GM21367 (cell line): ENCODE measurements around the gene TSPEAR.
"Not testable (repeated sequence)": the region's sequence is repeated elsewhere in the genome, so short reads cannot be mapped to it uniquely, and the experiment has no call there.

Experiments
- ATAC-seq: cut with Tn5 transposase; IDR thresholded peaks from one replicate; pipeline ENCODE4 v1.9.1; 2021; ENCODE audit not compliant: unreplicated experiment

Gene TSPEAR

GRCh38 chr21:44592446-44593311 is 118.7 kb downstream of the TSPEAR start, which contains the start of gene KRTAP10-6:
Gene KRTAP10-6 (minus strand): TSS chr21:44592505. CDS start chr21:44592484, 21 bp downstream.
- ATAC-seq: no peak

GRCh38 chr21:44591801-44592130 is 119.6 kb downstream of the TSPEAR start:
- ATAC-seq: not testable (repeated sequence)

DNA sequence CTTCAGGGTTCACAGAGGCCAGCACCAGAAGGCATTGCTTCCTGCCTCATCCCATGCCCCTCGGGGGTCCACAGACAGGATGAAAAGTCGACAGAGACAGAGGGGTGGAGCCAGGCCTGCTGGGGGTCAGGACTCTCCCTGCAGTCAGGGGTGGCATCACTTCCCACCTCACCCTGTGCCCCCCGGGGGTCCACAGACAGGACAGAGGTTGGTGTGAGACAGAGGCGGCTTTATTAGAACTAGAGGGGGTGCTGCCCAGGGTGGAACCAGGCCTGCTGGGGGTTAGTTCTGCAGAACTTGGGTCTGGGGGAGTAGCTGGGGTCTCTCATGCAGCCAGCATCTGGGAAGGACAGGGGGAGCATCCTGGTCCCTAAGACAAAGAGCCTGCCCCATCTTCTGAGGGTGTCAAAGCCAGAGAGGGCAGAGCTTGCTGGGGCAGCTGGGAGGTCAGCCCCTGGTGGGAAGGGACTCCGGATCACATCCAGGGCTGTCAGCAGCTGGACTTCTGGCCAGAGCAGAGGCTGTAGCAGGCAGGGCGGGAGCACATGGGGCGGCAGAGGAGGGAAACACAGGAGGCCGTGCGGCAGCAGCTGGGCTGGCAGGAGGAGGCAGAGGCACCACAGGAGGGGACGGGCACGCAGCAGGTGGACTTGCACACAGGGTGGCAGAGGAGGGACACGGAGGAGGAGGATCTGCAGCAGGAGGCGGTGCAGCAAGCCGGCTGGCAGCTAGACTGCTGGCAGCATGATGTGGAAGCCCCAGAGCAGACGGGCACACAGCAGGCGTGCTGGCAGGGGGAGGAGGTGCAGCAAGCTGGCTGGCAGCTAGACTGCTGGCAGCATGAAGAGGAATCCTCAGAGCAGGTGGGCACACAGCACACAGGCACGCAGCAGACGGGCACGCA is 120.2 kb downstream of the TSPEAR start:
- ATAC-seq: not testable (repeated sequence)

DNA sequence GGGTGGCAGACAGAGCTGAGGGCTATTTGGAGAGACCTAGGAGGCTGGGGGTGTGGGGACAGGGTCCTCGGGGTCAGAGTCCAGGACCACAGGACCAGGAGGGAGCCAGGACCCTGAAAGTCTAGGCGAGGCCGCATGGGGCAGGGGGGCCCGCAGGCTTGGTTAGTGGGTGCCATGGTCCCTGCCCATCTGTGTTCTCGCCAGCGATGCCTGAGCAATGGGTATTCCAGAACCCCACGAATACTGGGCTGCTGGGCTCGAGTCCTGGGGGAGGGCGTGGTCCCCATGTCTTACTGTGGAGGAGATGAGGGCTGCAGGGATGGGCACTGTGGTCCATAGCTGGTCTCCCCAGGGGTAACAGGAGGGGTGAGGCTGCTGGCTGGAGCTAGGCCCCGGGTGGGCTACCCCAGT is 121.1 kb downstream of the TSPEAR start:
- ATAC-seq: no peak

DNA sequence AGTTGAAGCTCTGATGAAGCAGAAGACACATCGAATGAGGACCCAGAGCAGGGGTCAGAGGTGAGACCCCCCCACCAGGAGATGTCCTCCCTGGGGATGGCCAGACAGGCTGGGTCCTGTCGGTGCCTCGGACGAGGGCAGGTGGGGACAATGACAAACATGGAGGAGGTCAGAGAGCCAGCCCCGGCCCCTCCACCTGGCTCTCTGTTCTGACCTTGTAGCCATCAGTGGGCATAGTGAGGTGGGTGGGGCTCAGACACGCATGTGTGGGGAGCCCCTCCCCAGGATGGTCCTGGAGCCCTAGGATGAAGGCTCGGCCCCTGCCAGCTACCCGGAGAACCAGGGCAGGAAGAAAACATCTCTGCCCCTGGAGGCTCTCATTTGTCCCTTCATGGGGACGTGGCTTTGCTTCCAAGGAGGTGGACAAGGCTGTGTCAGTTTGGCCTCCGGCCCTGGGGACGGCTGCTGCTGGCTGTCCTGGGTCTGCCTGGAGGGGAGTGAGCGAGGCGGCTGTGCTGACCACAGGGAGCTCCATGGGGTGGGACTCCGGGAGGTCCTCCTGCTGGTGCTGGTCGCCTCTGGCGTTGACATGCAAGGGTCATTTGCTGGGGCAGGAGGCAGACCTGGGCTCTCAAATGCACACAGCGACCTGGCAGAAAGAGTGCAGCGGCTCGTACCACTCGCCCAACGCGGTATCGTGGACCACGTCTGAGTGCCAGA is 121.6 kb downstream of the TSPEAR start:
- ATAC-seq: no peak

DNA sequence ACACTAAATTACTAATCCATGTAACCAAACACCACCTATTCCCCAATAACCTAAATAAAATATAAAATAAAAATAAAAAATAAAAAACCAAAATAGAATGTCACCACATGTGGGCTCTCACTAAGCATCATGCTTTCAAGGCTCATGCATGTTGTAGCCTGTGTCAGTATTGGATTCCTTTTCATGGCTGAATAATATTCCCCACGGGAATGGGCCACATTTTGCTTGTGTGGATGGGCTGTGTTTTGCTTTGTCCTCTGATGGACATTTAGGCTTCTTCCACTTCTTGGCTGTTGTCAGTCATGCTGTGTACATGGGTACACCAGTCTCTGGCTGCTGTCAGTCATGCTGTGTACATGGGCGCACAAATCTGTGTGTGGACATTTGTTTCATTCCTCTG is 122.3 kb downstream of the TSPEAR start:
- no peak for ATAC-seq

DNA sequence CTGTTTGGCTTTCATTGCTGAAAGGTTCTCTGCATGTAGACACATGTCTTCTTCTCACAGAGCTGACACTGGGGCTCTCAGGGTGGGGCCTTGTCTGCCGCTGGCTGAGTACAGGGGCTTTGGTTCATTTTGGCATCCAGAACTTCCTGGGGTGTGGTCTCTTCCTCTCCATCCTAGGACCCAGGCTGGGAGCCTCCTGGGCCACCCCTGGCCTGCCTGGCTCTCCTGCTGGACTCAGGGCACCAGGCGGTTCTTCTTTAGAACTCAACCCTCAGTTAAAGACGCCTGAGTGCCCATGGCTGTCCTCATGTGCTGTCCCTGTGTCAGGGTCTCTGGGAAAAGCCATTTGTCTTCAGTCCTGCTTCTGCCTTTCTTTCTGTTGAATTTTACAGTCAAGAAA is 125.5 kb downstream of the TSPEAR start:
- ATAC-seq: no peak

DNA sequence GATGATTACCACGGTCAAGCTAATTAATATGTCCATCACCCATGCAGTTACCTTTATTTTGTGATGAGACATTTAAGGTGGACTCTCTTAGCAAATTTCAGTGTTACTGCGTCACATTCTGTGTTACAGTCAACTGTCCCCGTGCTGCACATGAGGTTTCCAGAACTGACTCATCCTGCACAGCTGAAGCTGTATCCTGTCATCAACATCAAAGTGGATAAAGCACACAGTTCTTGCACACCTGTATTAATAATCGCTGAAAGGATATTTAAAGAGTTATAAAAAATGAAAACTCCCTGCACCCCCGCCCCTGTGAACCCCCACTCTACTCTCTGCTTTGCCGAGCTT is 127.6 kb downstream of the TSPEAR start:
- ATAC-seq: no peak

- ATAC-seq: no peak
These were observed 128.1 kb downstream of the TSPEAR start for GRCh38 chr21:44583089-44583799.

- ATAC-seq: no peak
These were observed 129.3 kb downstream of the TSPEAR start for GRCh38 chr21:44582055-44582454.

DNA sequence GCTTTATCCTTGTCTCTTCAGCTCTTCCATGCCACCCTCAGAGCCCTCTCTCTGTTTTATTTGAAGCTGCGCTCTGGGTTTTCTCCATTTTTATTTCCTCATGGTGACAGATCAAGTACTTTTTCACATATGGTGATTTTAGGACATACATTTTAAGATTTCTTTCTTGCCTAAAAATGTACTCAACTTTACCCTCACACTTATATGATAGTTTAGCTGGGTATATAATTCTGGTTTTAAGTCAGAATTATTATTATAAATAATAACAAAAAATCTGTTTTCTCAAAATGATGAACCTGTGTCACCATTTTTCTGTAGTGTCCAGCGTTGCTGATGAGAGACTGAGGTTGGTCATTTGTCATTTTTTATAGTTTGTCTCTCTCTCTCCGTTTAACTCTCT is 130.2 kb downstream of the TSPEAR start:
- ATAC-seq: no peak

- not testable (repeated sequence) for ATAC-seq
These were observed 131.0 kb downstream of the TSPEAR start, which contains the start of gene KRTAP10-5 for GRCh38 chr21:44580231-44580821. Gene KRTAP10-5 (minus strand): TSS chr21:44580604. CDS start chr21:44580578, 26 bp downstream.

- ATAC-seq: no peak
These were observed 131.6 kb downstream of the TSPEAR start for GRCh38 chr21:44579833-44580144.

DNA sequence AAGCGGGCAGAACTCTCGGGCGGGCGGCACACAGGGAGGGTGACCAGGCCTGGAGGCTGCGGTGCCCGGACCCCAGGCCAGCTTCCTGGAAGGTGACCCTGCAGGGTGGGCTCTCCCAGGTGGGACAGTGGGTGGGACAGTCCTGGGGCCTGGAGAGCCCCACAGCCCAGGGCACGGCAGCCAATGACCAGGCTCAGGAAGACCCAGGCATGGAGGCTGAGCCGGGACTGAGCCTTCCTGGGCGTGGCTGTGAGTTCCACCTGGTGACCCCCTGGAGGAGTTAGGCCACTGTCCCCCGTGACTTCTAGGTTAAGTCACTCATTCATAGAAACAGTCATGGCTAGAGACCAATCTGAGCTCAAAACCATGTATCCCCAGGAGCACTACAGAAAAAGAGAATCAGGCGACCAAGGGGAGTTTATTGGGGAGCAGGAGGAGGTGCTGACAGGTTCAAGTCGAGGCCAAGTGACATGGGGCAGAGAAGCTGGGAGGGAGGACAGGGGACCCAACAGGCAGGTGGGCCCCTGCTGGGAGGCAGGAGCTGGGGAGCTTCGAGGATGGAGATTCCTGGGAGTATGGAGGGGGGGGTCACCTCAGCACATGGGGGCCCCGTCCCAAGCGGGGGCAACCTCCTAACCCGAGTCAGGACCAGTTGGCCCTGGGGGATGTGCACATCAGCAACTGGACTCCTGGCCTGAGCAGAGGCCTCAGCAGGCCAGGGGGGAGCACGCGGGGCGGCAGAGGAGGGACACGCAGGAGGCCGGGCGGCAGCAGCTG is 132.1 kb downstream of the TSPEAR start:
- no peak for ATAC-seq

- no peak for ATAC-seq
These were observed 132.9 kb downstream of the TSPEAR start for GRCh38 chr21:44578371-44579055.

- ATAC-seq: no peak
These were observed 135.3 kb downstream of the TSPEAR start for GRCh38 chr21:44576025-44576420.

DNA sequence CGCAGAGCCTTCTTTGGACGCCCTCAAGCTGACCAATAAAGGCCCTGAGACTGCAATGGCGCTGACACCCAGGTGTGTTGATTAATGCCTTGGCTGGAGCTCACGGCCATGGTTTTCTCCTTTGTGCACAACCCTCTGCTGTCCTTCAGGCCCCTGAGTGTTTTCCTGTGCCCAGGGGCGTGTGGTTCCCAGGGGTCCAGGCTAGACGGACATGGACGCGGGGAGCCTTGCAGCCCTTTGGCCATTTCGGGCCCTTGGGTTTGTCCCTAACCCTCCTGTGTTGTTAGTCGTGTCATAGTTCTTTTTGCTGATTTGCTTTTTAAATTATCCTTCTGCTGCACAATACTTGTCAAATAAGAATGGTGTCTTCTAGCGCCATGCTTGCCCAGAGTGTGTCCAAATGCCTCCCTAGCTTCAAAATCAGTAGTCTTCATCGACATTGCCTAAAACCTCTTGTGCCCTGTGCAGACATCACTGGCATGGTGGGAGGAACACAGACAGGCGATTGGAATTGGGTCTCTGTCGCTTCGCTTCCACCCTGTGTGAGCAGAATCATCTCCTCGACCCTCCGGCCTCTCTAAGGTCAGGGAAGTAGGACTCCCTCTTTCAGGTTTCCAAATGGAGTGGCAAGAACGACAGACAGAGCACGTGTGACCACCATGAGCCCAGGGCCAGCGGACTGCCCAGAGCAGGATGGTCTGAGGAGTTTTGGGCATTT is 135.9 kb downstream of the TSPEAR start:
- ATAC-seq: no peak
